HEK293T (cell line): ENCODE measurements around the gene COMMD6.

Source experiments
- ELF4 ChIP-seq: fragments of 450-650 bp; IDR thresholded peaks from 2 replicates; pipeline ENCODE4 v1.6.1; 2017; ENCODE audit warnings: antibody characterized with exemption
- FOXA1 ChIP-seq: fragments of 450-650 bp; IDR thresholded peaks from 2 replicates; pipeline ENCODE4 v1.6.1; 2016; ENCODE audit warnings: mild to moderate bottlenecking
- FOXK2 ChIP-seq: fragments of 450-650 bp; IDR thresholded peaks from 2 replicates; pipeline ENCODE4 v1.6.1; 2016; ENCODE audit warnings: mild to moderate bottlenecking
- HDGF ChIP-seq: fragments of 450-650 bp; IDR thresholded peaks from 2 replicates; pipeline ENCODE4 v1.6.1; 2017; ENCODE audit warnings: antibody characterized with exemption, borderline replicate concordance
- NFRKB ChIP-seq: fragments of 450-650 bp; IDR thresholded peaks from 2 replicates; pipeline ENCODE4 v1.6.1; 2016; ENCODE audit warnings: mild to moderate bottlenecking, moderate library complexity
- SP1 ChIP-seq: fragments of 450-650 bp; IDR thresholded peaks from 2 replicates; pipeline ENCODE4 v1.6.1; 2017
- SUZ12 ChIP-seq: fragments of 450-650 bp; IDR thresholded peaks from 2 replicates; pipeline ENCODE4 v1.6.1; 2016; ENCODE audit warnings: mild to moderate bottlenecking

DNA sequence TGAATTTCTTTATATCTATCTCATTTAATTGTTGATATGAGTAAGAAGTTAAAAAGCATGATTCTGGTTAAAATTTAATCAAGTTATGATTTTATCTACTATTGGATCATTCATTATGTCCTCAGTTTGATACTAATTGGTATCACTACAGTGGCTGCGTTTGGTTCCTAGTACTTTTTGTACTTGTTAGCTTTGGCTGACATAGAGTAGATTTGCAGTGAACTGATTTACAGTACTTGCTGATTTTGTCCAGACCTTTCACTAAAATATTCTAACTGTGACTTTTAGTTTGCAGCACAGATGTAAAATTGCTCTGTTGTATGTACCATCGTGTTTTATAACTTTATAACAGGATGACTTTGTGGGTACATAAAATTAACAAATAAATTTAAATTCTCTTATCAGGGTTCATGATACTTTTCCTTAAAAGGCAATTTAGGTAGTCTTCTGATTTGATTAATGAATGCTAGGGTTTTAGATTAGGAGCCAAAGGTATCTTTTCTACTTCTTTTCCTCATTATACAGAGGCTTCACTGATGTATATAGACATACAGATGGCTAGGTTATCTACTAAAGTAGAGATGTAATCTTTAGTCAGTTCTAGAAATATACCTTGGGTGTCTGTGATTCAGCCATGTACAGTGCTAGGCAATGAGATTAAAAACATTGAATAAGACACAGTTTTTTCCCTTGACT, 20.7 kb upstream of the COMMD6 start:
- TF ChIP-seq FOXA1 = no peak
- TF ChIP-seq SP1 = no peak
- no peak for TF ChIP-seq HDGF
- no peak for TF ChIP-seq FOXK2
- TF ChIP-seq ELF4 = no peak
- no peak for TF ChIP-seq NFRKB
- TF ChIP-seq SUZ12 = no peak
